Measurements from ENCODE around the gene MAN1A2.

MAN1A2 gene

GRCh38 chr1:117362986-117363385 lies 4.3 kb upstream of the MAN1A2 start:
- no peak for DNase-seq

GRCh38 chr1:117363571-117364048 lies 3.6 kb upstream of the MAN1A2 start:
- no peak for DNase-seq

- DNase-seq = no peak
Observed at GRCh38 chr1:117364240-117364639, 3.0 kb upstream of the MAN1A2 start.

- no peak for DNase-seq
Observed at GRCh38 chr1:117365350-117366176, 1.7 kb upstream of the MAN1A2 start.

GRCh38 chr1:117366177-117367045 lies 838 bp upstream of the MAN1A2 start:
- DNase-seq = peak; percentile 74

- no peak for DNase-seq
Observed at GRCh38 chr1:117368116-117369108, 1.2 kb downstream of the MAN1A2 start.

GRCh38 chr1:117370071-117370470 lies 2.8 kb downstream of the MAN1A2 start:
- DNase-seq = no peak

GRCh38 chr1:117370509-117370908 lies 3.3 kb downstream of the MAN1A2 start:
- no peak for DNase-seq

- no peak for DNase-seq
Observed at GRCh38 chr1:117371441-117372151, 4.3 kb downstream of the MAN1A2 start.

GRCh38 chr1:117372863-117373412 lies 5.7 kb downstream of the MAN1A2 start:
- DNase-seq = no peak

- DNase-seq = no peak
Observed at GRCh38 chr1:117373932-117374331, 6.7 kb downstream of the MAN1A2 start.

- DNase-seq = no peak
Observed at GRCh38 chr1:117375327-117375726, 8.1 kb downstream of the MAN1A2 start.

GRCh38 chr1:117387060-117387633 lies 19.9 kb downstream of the MAN1A2 start:
- DNase-seq = no peak

- no peak for DNase-seq
Observed at GRCh38 chr1:117388328-117388727, 21.1 kb downstream of the MAN1A2 start.

- no peak for DNase-seq
Observed at GRCh38 chr1:117389284-117389683, 22.0 kb downstream of the MAN1A2 start.

- DNase-seq = no peak
Observed at GRCh38 chr1:117389779-117390178, 22.5 kb downstream of the MAN1A2 start.

- no peak for DNase-seq
Observed at GRCh38 chr1:117392771-117393170, 25.5 kb downstream of the MAN1A2 start.

GRCh38 chr1:117396074-117396473 lies 28.8 kb downstream of the MAN1A2 start:
- DNase-seq = no peak

GRCh38 chr1:117396636-117397035 lies 29.4 kb downstream of the MAN1A2 start:
- DNase-seq = no peak

- no peak for DNase-seq
Observed at GRCh38 chr1:117398957-117399356, 31.7 kb downstream of the MAN1A2 start.

- DNase-seq = no peak
Observed at GRCh38 chr1:117401761-117402160, 34.5 kb downstream of the MAN1A2 start.
